GM23338 (cell line): ENCODE data around the gene NEMP1.
A peak's percentile ranks its signal among the peaks of the same experiment; 100 is the strongest.

Source experiments
- CTCF ChIP-seq, 2 experiments: fragments of 200-600 bp in 1 of 2; sonication (generic) in 1 of 2; conservative IDR thresholded peaks; 2 replicates each; pipeline versions ENCODE4 v1.5.1 to v1.6.1; 2016 to 2017; ENCODE audit warnings: antibody characterized with exemption in 2 of 2, low read depth in 2 of 2, mild to moderate bottlenecking in 2 of 2, moderate library complexity in 1 of 2
- EZH2phosphoT487 ChIP-seq: fragments of 200-600 bp; sonication (generic); IDR thresholded peaks from one replicate; pipeline ENCODE4 v1.8.1; 2018; ENCODE audit warnings: antibody characterized with exemption; ENCODE audit not compliant: unreplicated experiment
- POLR2AphosphoS5 ChIP-seq: IDR thresholded peaks from 2 replicates; pipeline ENCODE4 v1.6.1; 2016; ENCODE audit warnings: antibody characterized with exemption, low read depth

- TF ChIP-seq EZH2phosphoT487 (no peak), CTCF (conservative IDR thresholded peaks at IDR 0.05; ENCODE audit: low read depth in 2 of 2) (peak; percentile 87 to 98; a peak in 3 of 4 replicates), POLR2AphosphoS5 (no peak)
These were observed 34.1 kb upstream of the NEMP1 start for GRCh38 chr12:57112492-57113294.
